ENCODE data around the gene EFCAB13. TPM values are rescaled to one million over a fixed set of nuclear protein-coding genes. Genes with fewer than 3 reads are reported as not detected.

Gene EFCAB13
- total RNA-seq, 4 donors from 2014 or later: 4.0 to 12.9 (median 7.1) TPM

DNA sequence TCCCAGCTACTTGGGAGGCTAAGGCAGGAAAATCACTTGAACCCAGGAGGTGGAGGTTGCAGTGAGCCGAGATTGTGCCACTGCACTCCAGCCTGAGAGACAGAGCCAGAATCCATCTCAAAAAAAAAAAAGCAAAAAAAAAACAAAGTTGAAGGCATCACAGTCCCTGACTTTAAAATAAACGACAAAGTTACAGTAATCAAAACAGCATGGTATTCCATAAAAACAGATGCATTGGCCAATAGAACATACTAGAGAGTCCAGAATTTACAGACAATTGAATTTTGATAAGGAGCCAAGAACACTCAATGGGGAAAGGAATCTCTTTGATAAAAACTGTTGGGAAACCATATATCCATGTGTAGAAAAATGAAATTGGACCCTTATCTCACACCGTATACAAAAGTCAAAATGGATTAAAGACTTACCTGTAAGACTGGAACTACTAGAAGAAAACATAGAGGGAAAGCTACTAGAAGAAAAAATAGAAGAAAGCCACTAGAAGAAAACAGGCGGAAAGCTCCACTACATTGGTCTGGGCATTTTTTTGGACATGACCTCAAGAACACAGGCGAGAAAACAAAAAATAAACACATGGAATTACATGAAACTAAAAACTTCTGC, 2.8 kb upstream of the EFCAB13 start:
- intact Hi-C loops (cut with DNase I): no loop called here

GRCh38 chr17:47324224-47325020, 667 bp downstream of the EFCAB13 start:
- Histone ChIP-seq H3K4me3 (peak overlapping the region; percentile 64 to 79 (median 71)), H3K36me3 (no peaks in the 10 kb centered on the region), H3K4me1 (peaks cover 4 to 12% (median 9%) of the 10 kb centered on the region in 4 donors), H3K27ac (replicated peaks in 1 of 4) (peak overlapping the region; percentile 87 to 96 (median 91)), H3K27me3 (no peaks in the 10 kb centered on the region), H3K9me3 (no peaks in the 10 kb centered on the region)
- intact Hi-C loops (cut with DNase I): no loop called here
- peak; percentile 93 for DNase-seq (ENCODE audit: extremely low spot score)
- 25% methylated on average over 28 of the region's 28 CpGs for WGBS
- TF ChIP-seq, protein P1, sequence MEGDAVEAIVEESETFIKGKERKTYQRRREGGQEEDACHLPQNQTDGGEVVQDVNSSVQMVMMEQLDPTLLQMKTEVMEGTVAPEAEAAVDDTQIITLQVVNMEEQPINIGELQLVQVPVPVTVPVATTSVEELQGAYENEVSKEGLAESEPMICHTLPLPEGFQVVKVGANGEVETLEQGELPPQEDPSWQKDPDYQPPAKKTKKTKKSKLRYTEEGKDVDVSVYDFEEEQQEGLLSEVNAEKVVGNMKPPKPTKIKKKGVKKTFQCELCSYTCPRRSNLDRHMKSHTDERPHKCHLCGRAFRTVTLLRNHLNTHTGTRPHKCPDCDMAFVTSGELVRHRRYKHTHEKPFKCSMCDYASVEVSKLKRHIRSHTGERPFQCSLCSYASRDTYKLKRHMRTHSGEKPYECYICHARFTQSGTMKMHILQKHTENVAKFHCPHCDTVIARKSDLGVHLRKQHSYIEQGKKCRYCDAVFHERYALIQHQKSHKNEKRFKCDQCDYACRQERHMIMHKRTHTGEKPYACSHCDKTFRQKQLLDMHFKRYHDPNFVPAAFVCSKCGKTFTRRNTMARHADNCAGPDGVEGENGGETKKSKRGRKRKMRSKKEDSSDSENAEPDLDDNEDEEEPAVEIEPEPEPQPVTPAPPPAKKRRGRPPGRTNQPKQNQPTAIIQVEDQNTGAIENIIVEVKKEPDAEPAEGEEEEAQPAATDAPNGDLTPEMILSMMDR (IDR thresholded peaks at IDR 0.05): no peak
- TF ChIP-seq POLR2AphosphoS5 (IDR thresholded peaks at IDR 0.05): peak in 1 of 2 donors; percentile 27

More for the DNA sequence above, 2.8 kb upstream of the EFCAB13 start:
- H3K4me3 ChIP-seq: no peak overlapping the region
- no peaks in the 10 kb centered on the region for H3K36me3 ChIP-seq
- H3K27me3 ChIP-seq: no peaks in the 10 kb centered on the region
- H3K9me3 ChIP-seq: no peaks in the 10 kb centered on the region
- DNase-seq (ENCODE audit: extremely low spot score): no peak
- peaks cover 4 to 26% (median 23%) of the 10 kb centered on the region in 4 donors for H3K4me1 ChIP-seq
- TF ChIP-seq, protein P1 (IDR thresholded peaks at IDR 0.05): no peak
- no peak for TF ChIP-seq POLR2A (IDR thresholded peaks at IDR 0.05; ENCODE audit: low read depth)
- no peak for TF ChIP-seq POLR2AphosphoS5 (IDR thresholded peaks at IDR 0.05)
- TF ChIP-seq EP300 (IDR thresholded peaks at IDR 0.05): no peak
- WGBS: 79% methylated on average over 5 of the region's 5 CpGs
- no peak overlapping the region for H3K27ac ChIP-seq (replicated peaks in 1 of 4)

- Histone ChIP-seq H3K4me1 (peaks cover 4 to 12% (median 9%) of the 10 kb centered on the region in 4 donors), H3K27ac (replicated peaks in 1 of 4) (peak overlapping the region in 2 of 4 donors; percentile 87 to 89), H3K4me3 (no peak overlapping the region), H3K27me3 (no peaks in the 10 kb centered on the region), H3K9me3 (no peaks in the 10 kb centered on the region), H3K36me3 (no peaks in the 10 kb centered on the region)
- TF ChIP-seq POLR2AphosphoS5 (IDR thresholded peaks at IDR 0.05) (no peak), EP300 (IDR thresholded peaks at IDR 0.05) (no peak), POLR2A (IDR thresholded peaks at IDR 0.05; ENCODE audit: low read depth) (no peak)
- TF ChIP-seq, protein P1 (IDR thresholded peaks at IDR 0.05): no peak
- WGBS: 100% methylated on average over 1 of the region's 1 CpG
- intact Hi-C loops (cut with DNase I): no loop called here
- no peak for DNase-seq (ENCODE audit: extremely low spot score)
Measured at GRCh38 chr17:47325176-47325575, 1.4 kb downstream of the EFCAB13 start.

- no peak overlapping the region for H3K27ac ChIP-seq (replicated peaks in 1 of 4)
- H3K4me1 ChIP-seq: no peaks in the 10 kb centered on the region
- intact Hi-C loops (cut with DNase I): no loop called here
- no peaks in the 10 kb centered on the region for H3K27me3 ChIP-seq
- H3K36me3 ChIP-seq: peaks cover 0 to 8% (median under 1%) of the 10 kb centered on the region in 4 donors
- no peak for TF ChIP-seq POLR2A (IDR thresholded peaks at IDR 0.05; ENCODE audit: low read depth)
- no peak for TF ChIP-seq EP300 (IDR thresholded peaks at IDR 0.05)
- WGBS: 94% methylated on average over 2 of the region's 2 CpGs
- DNase-seq (ENCODE audit: extremely low spot score): no peak
- H3K4me3 ChIP-seq: no peak overlapping the region
- H3K9me3 ChIP-seq: no peaks in the 10 kb centered on the region
Measured at GRCh38 chr17:47330548-47330947, 6.8 kb downstream of the EFCAB13 start.

DNA sequence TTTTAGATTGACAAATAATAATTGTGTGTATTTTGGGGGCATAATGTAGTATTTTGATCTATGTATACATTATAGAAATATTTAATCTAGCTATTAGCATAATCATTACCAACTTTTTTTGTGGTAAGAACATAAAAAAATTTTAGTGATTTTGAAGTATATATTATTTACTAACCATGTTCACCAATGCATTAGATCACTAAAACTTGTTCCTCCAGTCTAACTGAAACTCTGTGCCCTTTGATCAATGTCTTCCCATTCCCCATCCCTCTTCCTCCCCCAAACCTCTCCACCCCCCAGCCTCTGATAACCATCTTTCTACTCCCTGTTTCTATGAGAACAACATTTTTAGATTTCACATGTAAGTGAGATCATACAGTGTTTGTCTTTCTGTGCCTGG, 8.5 kb downstream of the EFCAB13 start:
- no peak overlapping the region for H3K4me3 ChIP-seq
- no peak overlapping the region for H3K27ac ChIP-seq (replicated peaks in 1 of 4)
- H3K9me3 ChIP-seq: no peaks in the 10 kb centered on the region
- TF ChIP-seq POLR2AphosphoS5 (IDR thresholded peaks at IDR 0.05) (no peak), EP300 (IDR thresholded peaks at IDR 0.05) (no peak), POLR2A (IDR thresholded peaks at IDR 0.05; ENCODE audit: low read depth) (no peak)
- TF ChIP-seq, protein P1 (IDR thresholded peaks at IDR 0.05): no peak
- peaks cover 0 to 21% (median 2%) of the 10 kb centered on the region in 4 donors for H3K36me3 ChIP-seq
- H3K27me3 ChIP-seq: no peaks in the 10 kb centered on the region
- intact Hi-C loops (cut with DNase I): no loop called here
- no peaks in the 10 kb centered on the region for H3K4me1 ChIP-seq
- DNase-seq (ENCODE audit: extremely low spot score): no peak
